Measurements from ENCODE around the gene SBF2. TPM values are rescaled to one million over a fixed set of nuclear protein-coding genes. Genes with fewer than 3 reads are reported as not detected.

SBF2 gene
- total and polyA plus RNA-seq, 11 donors: 10.4 to 33.9 (median 20.9) TPM

GRCh38 chr11:10114593-10115404 is 179.2 kb downstream of the SBF2 start:
- Histone ChIP-seq H3K27me3 (no peaks in the 10 kb centered on the region), H3K4me1 (peaks cover 8 to 37% (median 28%) of the 10 kb centered on the region in 12 donors), H3K9me3 (peaks cover 0 to 6% (median 0%) of the 10 kb centered on the region in 12 donors), H3K27ac (no peak overlapping the region), H3K4me3 (no peak overlapping the region), H3K36me3 (no peaks in the 10 kb centered on the region)
- no peak for DNase-seq
- 73 to 90% (median 77%) methylated on average over 3 of the region's 3 CpGs for WGBS, 4 donors
- no peak for TF ChIP-seq POLR2A (IDR thresholded peaks at IDR 0.05)
- no peak for TF ChIP-seq CTCF (IDR thresholded peaks at IDR 0.05)
- no peak for ATAC-seq
- intact Hi-C loops (cut with DNase I): loop anchor here in 5 of 10 donors (5.0 to 10.0 kb wide), 3 partner anchors 180 to 193 kb away; partner anchors contain the start of genes ADM (in 4 of the 5) and SBF2 (in 1 of the 5)

GRCh38 chr11:10113852-10114251 is 180.2 kb downstream of the SBF2 start:
- TF ChIP-seq CTCF (IDR thresholded peaks at IDR 0.05) (no peak), POLR2A (IDR thresholded peaks at IDR 0.05) (no peak)
- Histone ChIP-seq H3K27me3 (no peaks in the 10 kb centered on the region), H3K27ac (no peak overlapping the region), H3K9me3 (peaks cover 0 to 6% (median 0%) of the 10 kb centered on the region in 12 donors), H3K4me3 (no peak overlapping the region), H3K4me1 (peaks cover 7 to 39% (median 29%) of the 10 kb centered on the region in 12 donors), H3K36me3 (no peaks in the 10 kb centered on the region)
- DNase-seq: no peak
- no peak for ATAC-seq
- intact Hi-C loops (cut with DNase I): loop anchor here in 5 of 10 donors (5.0 to 10.0 kb wide), 3 partner anchors 181 to 193 kb away; partner anchors contain the start of genes ADM (in 4 of the 5) and SBF2 (in 1 of the 5)

- DNase-seq (no peak), ATAC-seq (peak in 3 of 4 donors; percentile 34 to 66 (median 53))
- Histone ChIP-seq H3K27me3 (no peaks in the 10 kb centered on the region), H3K36me3 (no peaks in the 10 kb centered on the region), H3K4me1 (peaks cover 0 to 38% (median 19%) of the 10 kb centered on the region in 12 donors), H3K4me3 (no peak overlapping the region), H3K9me3 (no peaks in the 10 kb centered on the region), H3K27ac (peak overlapping the region in 8 of 12 donors; percentile 19 to 58 (median 52))
- WGBS, 4 donors: 5 to 26% (median 9%) methylated on average over 1 of the region's 1 CpG
- intact Hi-C loops (cut with DNase I): loop anchor here in 6 of 10 donors (5.0 to 10.0 kb wide), 4 partner anchors 185 to 355 kb away; partner anchors contain the start of genes ADM (in 5 of the 6) and SBF2 (in 1 of the 6)
- TF ChIP-seq POLR2A (IDR thresholded peaks at IDR 0.05) (no peak), CTCF (IDR thresholded peaks at IDR 0.05) (no peak)
Measured at GRCh38 chr11:10109806-10110205, 184.2 kb downstream of the SBF2 start.
